Activated naive CD4-positive, alpha-beta T cell treated with anti-CD3 and anti-CD28 coated beads, Interleukin-2, amount 50 U/mL, for 24 hours (primary cell): ENCODE results near the gene TRIM44.

Source experiments
- H3K27ac Mint-ChIP-seq: one replicate; pipeline ENCODE4 v1.8.0; 2021; ENCODE audit warnings: mild to moderate bottlenecking, mixed read lengths
- H3K27me3 Mint-ChIP-seq: one replicate; pipeline ENCODE4 v1.8.0; 2021; ENCODE audit warnings: mixed read lengths
- H3K36me3 Mint-ChIP-seq: one replicate; pipeline ENCODE4 v1.8.0; 2021; ENCODE audit warnings: mixed read lengths
- H3K4me1 Mint-ChIP-seq: one replicate; pipeline ENCODE4 v1.8.0; 2021; ENCODE audit warnings: mixed read lengths
- H3K4me3 Mint-ChIP-seq: one replicate; pipeline ENCODE4 v1.8.0; 2021; ENCODE audit warnings: mild to moderate bottlenecking, mixed read lengths
- H3K9me3 Mint-ChIP-seq: one replicate; pipeline ENCODE4 v1.8.0; 2021; ENCODE audit warnings: mixed read lengths

Gene TRIM44

GRCh38 chr11:35678471-35678870, 15.9 kb downstream of the TRIM44 start:
- Mint-ChIP-seq H3K27ac (no peak overlapping the region), H3K4me1 (peaks cover 99% of the 10 kb centered on the region), H3K27me3 (no peaks in the 10 kb centered on the region), H3K4me3 (no peak overlapping the region), H3K36me3 (peaks cover 12% of the 10 kb centered on the region), H3K9me3 (no peaks in the 10 kb centered on the region)

DNA sequence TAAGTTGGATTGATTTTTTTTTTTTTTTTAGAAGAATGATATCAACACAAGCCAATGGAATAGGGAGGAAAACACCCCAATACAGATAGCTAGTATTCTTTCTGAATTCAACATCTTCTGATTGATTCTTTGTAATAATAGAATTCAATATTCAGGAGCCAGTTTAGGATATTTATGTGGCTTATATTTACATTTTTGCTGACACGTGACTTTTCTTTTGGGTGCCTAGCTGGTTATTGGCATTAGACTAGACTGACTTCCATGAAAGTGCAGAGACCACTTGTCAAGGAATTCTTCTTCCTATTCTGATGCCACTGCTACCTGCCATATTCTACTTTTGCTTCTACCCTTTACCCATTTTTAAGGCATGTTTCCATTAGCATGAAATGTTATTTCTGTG, 16.4 kb downstream of the TRIM44 start:
- Mint-ChIP-seq H3K4me1 (peaks cover 98% of the 10 kb centered on the region), H3K27me3 (no peaks in the 10 kb centered on the region), H3K27ac (no peak overlapping the region), H3K4me3 (no peak overlapping the region), H3K36me3 (peaks cover 12% of the 10 kb centered on the region), H3K9me3 (no peaks in the 10 kb centered on the region)

GRCh38 chr11:35680506-35680905, 17.9 kb downstream of the TRIM44 start:
- H3K36me3 Mint-ChIP-seq = peaks cover 16% of the 10 kb centered on the region
- H3K9me3 Mint-ChIP-seq = no peaks in the 10 kb centered on the region
- no peaks in the 10 kb centered on the region for H3K27me3 Mint-ChIP-seq
- H3K4me3 Mint-ChIP-seq = no peak overlapping the region
- H3K27ac Mint-ChIP-seq = no peak overlapping the region
- H3K4me1 Mint-ChIP-seq = peaks cover 82% of the 10 kb centered on the region

DNA sequence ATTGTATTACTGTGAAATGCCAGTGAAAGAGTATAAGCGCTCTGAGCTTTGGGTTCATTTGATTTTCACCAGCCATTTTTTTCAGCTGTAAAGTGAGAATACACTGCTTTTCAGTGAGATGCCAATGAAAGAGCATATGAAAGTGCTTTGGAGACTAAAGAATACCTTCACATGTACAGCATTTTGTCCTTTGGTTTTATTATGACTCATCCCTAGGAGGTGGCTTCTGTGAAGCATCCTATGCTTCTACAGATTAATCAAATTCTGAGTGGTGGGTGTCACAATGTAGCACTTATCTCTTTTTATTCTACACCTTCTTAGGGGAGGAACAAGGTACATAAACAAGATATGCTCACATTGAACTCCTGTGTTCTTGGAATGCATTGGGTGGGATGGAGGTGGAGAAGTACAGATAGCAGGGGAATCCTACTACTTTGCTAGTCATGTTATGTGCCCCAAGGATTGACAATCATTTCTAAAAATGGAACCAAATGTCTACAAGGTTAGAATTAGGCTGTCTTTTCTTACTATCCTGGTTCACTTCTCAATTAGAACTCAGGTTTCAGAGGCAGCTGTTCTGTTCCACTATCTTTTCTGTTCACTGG, 18.7 kb downstream of the TRIM44 start:
- Mint-ChIP-seq H3K27ac (peak overlapping the region; percentile 44), H3K27me3 (no peaks in the 10 kb centered on the region), H3K4me3 (no peak overlapping the region), H3K4me1 (peaks cover 75% of the 10 kb centered on the region), H3K36me3 (peaks cover 21% of the 10 kb centered on the region), H3K9me3 (no peaks in the 10 kb centered on the region)

- Mint-ChIP-seq H3K36me3 (peaks cover 27% of the 10 kb centered on the region), H3K4me3 (no peak overlapping the region), H3K4me1 (peaks cover 71% of the 10 kb centered on the region)
Measured at GRCh38 chr11:35682230-35683173, 19.9 kb downstream of the TRIM44 start.

GRCh38 chr11:35683728-35684339, 21.3 kb downstream of the TRIM44 start:
- peaks cover 71% of the 10 kb centered on the region for H3K4me1 Mint-ChIP-seq
- H3K27ac Mint-ChIP-seq = no peak overlapping the region
- no peak overlapping the region for H3K4me3 Mint-ChIP-seq
- H3K27me3 Mint-ChIP-seq = no peaks in the 10 kb centered on the region
- no peaks in the 10 kb centered on the region for H3K9me3 Mint-ChIP-seq
- peaks cover 29% of the 10 kb centered on the region for H3K36me3 Mint-ChIP-seq

More at GRCh38 chr11:35682230-35683173, 19.9 kb downstream of the TRIM44 start:
- Mint-ChIP-seq H3K9me3 (no peaks in the 10 kb centered on the region), H3K27me3 (no peaks in the 10 kb centered on the region), H3K27ac (peak overlapping the region; percentile 68)

DNA sequence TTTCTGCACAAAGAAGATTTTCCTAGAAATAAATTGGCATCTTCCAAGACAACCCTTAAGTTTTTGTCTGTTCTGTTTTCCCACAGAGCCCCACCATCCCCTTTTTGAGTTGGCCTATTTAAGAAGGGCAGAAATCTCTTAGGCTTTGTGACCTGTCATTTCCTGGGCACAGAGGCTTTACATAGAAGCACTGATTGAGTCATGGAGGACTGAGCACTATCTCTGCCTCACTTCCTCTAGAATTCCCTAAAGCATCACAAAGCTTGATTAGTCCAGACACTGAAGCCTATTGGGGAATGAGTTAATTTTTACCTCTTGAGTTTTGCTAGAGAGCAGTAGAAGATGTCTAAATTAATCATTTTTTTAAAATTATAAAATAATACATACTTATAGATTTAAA, 25.4 kb downstream of the TRIM44 start:
- no peaks in the 10 kb centered on the region for H3K9me3 Mint-ChIP-seq
- no peaks in the 10 kb centered on the region for H3K27me3 Mint-ChIP-seq
- H3K4me1 Mint-ChIP-seq = peaks cover 38% of the 10 kb centered on the region

GRCh38 chr11:35689081-35689996, 26.8 kb downstream of the TRIM44 start:
- peak overlapping the region; percentile 77 for H3K27ac Mint-ChIP-seq
- H3K36me3 Mint-ChIP-seq = peaks cover 44% of the 10 kb centered on the region
- no peak overlapping the region for H3K4me3 Mint-ChIP-seq
- no peaks in the 10 kb centered on the region for H3K27me3 Mint-ChIP-seq
- H3K9me3 Mint-ChIP-seq = no peaks in the 10 kb centered on the region
- peaks cover 30% of the 10 kb centered on the region for H3K4me1 Mint-ChIP-seq

More for the DNA sequence above, 25.4 kb downstream of the TRIM44 start:
- Mint-ChIP-seq H3K4me3 (no peak overlapping the region), H3K36me3 (peaks cover 34% of the 10 kb centered on the region), H3K27ac (no peak overlapping the region)

DNA sequence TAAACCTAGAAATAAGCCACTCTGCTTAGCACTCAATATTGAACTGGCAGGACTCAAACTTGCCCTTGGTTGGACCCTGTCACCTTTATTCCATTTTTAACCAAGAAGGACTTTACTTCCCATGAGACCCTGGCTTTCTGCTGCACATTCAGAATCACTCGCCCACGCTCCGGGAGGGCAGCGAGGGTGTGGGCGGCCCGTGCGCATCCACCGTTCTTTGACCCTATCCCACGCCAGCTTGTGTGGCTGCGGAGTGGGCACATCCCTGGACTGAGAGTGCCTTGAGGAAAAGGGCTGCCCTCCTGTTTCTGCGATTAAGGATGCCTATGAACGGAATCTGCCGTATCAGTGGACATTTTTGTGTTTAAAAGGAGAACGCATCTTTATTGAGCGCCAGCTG, 39.6 kb downstream of the TRIM44 start:
- Mint-ChIP-seq H3K4me1 (peaks cover 16% of the 10 kb centered on the region), H3K9me3 (no peaks in the 10 kb centered on the region), H3K27me3 (no peaks in the 10 kb centered on the region), H3K27ac (no peak overlapping the region), H3K36me3 (peaks cover 14% of the 10 kb centered on the region), H3K4me3 (no peak overlapping the region)

DNA sequence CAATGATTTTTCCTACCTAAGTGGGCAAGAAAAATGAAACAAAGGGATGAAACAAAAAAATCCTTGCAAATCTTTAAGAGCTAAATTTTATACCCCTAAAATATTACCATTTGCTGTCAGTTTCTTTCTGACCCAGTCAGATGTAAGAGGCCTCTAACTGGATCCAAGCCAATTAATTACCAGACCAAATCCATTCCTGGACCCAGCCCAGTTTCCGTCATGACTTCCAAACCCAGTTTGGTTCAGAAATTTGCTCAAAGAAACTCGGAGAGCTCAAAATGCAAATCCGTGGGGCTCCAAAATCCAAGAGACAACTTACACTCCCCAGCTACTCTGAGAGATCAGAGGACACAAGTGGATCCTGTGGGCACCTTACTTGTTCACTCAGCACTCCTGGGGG, 46.8 kb downstream of the TRIM44 start:
- Mint-ChIP-seq H3K4me1 (peaks cover 33% of the 10 kb centered on the region), H3K4me3 (no peak overlapping the region), H3K27me3 (no peaks in the 10 kb centered on the region), H3K36me3 (peaks cover 8% of the 10 kb centered on the region), H3K9me3 (no peaks in the 10 kb centered on the region), H3K27ac (no peak overlapping the region)

GRCh38 chr11:35711173-35711910, 48.8 kb downstream of the TRIM44 start:
- no peaks in the 10 kb centered on the region for H3K9me3 Mint-ChIP-seq

DNA sequence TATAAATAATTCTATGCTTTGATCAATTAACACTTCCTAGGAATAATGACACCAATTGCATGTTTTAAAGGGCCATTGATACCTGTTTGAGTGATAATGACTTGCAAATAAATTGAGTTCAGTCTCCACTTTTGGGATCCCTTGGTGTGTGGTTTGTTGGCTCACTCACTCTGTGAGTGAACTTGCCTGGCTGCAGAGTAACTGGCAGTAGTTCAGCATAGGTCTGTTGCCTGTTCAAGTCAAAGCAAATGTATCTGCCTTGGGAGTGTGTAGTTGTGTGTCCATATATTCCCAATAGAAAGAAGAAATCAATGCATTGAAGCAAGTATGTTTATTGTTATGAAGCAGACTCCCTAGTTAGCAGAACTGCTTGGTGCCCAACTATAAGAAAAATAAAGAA, 49.3 kb downstream of the TRIM44 start:
- H3K4me1 Mint-ChIP-seq = peaks cover 54% of the 10 kb centered on the region
- no peaks in the 10 kb centered on the region for H3K27me3 Mint-ChIP-seq
- no peak overlapping the region for H3K27ac Mint-ChIP-seq
- H3K9me3 Mint-ChIP-seq = no peaks in the 10 kb centered on the region
- H3K4me3 Mint-ChIP-seq = no peak overlapping the region
- H3K36me3 Mint-ChIP-seq = peaks cover 14% of the 10 kb centered on the region

More at GRCh38 chr11:35711173-35711910, 48.8 kb downstream of the TRIM44 start:
- H3K27ac Mint-ChIP-seq = no peak overlapping the region
- no peaks in the 10 kb centered on the region for H3K27me3 Mint-ChIP-seq
- peaks cover 48% of the 10 kb centered on the region for H3K4me1 Mint-ChIP-seq
- H3K4me3 Mint-ChIP-seq = no peak overlapping the region
- peaks cover 14% of the 10 kb centered on the region for H3K36me3 Mint-ChIP-seq

GRCh38 chr11:35712533-35712932, 50.0 kb downstream of the TRIM44 start:
- Mint-ChIP-seq H3K4me3 (no peak overlapping the region), H3K27me3 (no peaks in the 10 kb centered on the region), H3K9me3 (no peaks in the 10 kb centered on the region), H3K27ac (no peak overlapping the region), H3K36me3 (peaks cover 14% of the 10 kb centered on the region), H3K4me1 (peaks cover 60% of the 10 kb centered on the region)

DNA sequence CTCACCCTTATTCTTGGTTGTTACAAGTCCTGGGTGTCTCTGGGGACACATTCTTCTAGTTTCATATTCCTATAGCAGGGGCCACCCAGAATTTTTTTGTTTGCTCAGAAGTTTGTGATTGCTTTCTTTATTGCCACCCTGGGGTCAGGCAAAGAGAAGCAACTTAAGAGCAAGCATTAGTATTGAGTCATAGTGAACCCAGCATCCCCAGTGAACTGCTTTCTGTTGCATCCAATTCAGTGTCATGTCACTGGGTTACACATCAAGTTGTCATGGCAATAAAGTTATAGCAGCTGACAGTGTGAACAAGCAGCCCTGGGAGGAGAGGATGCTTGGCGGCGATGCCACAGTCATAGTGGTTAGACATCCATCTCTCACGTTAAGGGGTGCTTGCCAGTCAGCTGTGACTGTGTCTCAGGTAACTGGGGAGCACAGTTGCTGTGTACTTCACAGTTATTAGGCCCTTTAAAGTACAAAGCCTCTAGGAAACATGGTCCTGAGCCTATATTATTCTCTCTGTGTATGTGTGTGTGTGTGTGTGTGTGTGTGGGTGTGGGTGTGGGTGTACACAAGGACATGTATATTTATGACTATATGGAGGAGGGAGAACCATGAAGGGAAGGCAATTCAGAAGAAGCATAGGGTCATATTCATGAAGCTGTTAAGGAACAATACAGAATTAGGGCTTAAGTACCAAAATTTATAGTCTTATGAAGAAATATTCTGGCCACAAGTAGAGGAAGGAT, 52.5 kb downstream of the TRIM44 start:
- H3K4me3 Mint-ChIP-seq = no peak overlapping the region

More for the DNA sequence above, 52.5 kb downstream of the TRIM44 start:
- Mint-ChIP-seq H3K27ac (no peak overlapping the region), H3K9me3 (no peaks in the 10 kb centered on the region), H3K36me3 (peaks cover 16% of the 10 kb centered on the region), H3K4me1 (peaks cover 76% of the 10 kb centered on the region), H3K27me3 (no peaks in the 10 kb centered on the region)
